Choroid plexus epithelial cell (primary cell): Measurements from ENCODE around the gene KRT73.

Experiments
- DNase-seq: peaks from one replicate; pipeline ENCODE4 v3.0.0-alpha.2; 2010; ENCODE audit warnings: low read depth
- H3K4me3 ChIP-seq: 2 replicates; pipeline ENCODE4 v1.5.1; 2011; ENCODE audit warnings: low read depth, mild to moderate bottlenecking, control low read depth, low read length, moderate library complexity
- CTCF ChIP-seq: conservative IDR thresholded peaks from 2 replicates; pipeline ENCODE4 v1.5.1; 2011; ENCODE audit warnings: low read depth, mild to moderate bottlenecking, control low read depth, inconsistent platforms, low read length, moderate library complexity

KRT73 gene

DNA sequence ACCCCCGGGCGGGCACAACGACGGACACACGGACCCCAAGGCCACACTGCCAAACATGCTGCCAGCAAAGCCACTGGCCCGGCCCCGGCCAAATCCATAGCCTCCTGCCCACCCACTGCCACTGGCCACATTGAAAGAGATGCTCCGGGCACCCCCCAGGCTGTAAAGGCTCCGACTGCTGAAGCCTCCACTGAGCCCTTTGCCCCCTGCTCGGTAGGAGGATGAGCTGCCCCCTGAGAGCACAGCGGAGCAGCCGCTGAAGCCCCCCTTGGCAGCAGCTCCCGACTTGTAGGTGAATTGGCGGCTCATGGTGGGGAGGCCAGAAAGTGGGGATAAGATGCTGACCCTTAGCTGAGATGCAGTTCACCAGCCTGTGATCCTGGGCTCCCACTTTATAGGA, at the start of gene KRT73:
Gene KRT73, minus strand, starts transcription at position 344 of the 400 bp plus-strand sequence. Its CDS starts 35 bp downstream, at position 309.
- no peak for TF ChIP-seq CTCF
- no peak within 1 kb of the TSS for H3K4me3 ChIP-seq
- DNase-seq: no peak

GRCh38 chr12:52667931-52668330, 49.6 kb upstream of the KRT73 start:
- DNase-seq: no peak
- H3K4me3 ChIP-seq: no peak overlapping the region
- TF ChIP-seq CTCF: no peak

DNA sequence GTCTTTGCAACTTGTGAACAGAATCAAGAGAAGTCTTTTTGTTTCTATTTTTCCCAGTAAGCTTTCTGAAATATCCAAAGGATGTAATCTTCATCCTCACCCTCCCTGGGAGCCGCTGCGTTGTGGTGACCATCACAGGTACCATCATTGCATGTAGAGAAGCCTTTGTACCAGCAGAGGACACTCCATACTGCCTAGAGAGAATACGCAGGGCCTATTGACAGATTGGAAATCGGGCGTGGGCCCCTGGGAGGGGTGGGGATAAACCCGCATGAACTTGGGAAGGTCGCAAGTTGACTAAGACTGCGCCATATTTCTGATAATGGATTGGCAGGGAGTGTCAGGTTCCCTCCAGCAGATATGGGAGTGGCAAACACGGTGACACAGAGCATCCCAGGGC, 49.1 kb upstream of the KRT73 start:
- H3K4me3 ChIP-seq: no peak overlapping the region
- TF ChIP-seq CTCF: peak; percentile 48
- peak; percentile 10 for DNase-seq

- no peak for DNase-seq
- no peak for TF ChIP-seq CTCF
- H3K4me3 ChIP-seq: no peak overlapping the region
These were observed 48.1 kb upstream of the KRT73 start for GRCh38 chr12:52666471-52666870.

DNA sequence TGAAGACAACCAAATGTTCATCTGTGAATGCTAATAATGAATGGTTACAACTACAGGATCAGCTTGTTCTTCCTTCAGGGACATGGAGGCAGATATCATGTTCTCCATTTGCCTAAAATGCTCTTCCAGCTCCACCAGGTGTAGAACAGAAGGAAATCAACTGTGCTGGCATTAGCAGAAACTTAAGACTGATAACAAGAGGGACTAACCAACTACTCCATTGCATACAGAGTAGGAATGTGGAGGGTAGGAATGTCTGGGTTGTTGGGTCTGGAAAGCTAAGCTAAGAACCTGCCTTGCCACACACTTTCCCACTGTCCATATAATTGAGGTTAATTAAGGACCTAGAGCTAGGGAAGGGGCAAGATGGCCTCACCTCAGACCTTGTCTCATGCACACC, 45.1 kb upstream of the KRT73 start:
- no peak for DNase-seq
- TF ChIP-seq CTCF: no peak
- no peak overlapping the region for H3K4me3 ChIP-seq

DNA sequence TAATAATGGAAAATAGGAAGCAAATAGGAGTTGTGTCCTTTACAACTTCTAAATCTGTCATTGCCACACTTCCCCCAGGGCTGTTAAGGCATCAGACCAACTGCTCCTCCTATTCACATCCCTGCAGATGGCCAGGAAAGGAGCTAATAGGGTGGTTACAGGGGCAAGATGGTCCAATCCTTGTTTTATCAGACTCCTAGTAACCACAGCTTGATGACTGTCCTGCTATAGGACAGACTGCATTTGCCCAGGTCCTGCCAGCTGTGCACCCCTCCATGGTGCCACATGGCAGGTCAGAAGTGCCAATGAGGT, 44.5 kb upstream of the KRT73 start:
- TF ChIP-seq CTCF: no peak
- no peak overlapping the region for H3K4me3 ChIP-seq
- DNase-seq: no peak

GRCh38 chr12:52662093-52662917, 43.9 kb upstream of the KRT73 start:
- no peak overlapping the region for H3K4me3 ChIP-seq
- DNase-seq: no peak
- no peak for TF ChIP-seq CTCF
